ENCODE data around the gene FAM174C.

The FAM174C gene

DNA sequence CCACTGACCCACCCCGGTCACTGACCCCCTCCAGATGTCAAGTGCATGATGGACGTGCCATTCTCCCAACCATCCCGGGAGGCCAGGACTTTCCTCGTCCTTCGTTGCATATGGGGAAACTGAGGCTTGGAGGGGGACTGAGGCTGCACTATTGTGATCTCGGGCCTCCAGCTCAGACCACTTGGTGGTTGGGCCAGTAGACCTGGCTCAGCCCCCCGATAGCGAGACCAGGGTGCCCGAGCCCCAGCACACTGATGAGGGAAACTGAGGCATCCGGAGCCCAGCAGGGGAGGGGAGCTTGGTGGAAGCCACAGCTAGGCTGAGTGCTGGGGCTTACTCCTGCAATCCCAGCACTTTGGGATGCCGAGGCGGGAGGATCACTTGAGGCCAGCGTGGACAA, 20.7 kb downstream of the FAM174C start:
- WGBS (ENCODE audit: extremely low coverage, insufficient coverage, insufficient read length) = no CpG with 5 or more reads among the region's 13 CpGs
- no peaks in the 10 kb centered on the region for H3K9me3 ChIP-seq (ENCODE audit: insufficient read depth, low read depth, low read length)
- no peak overlapping the region for H3K4ac ChIP-seq (ENCODE audit: low read depth, low read length)
- no peak overlapping the region for H2AFZ ChIP-seq (ENCODE audit: insufficient read depth, low read length, poor library complexity)
- no peak overlapping the region for H2BK120ac ChIP-seq (ENCODE audit: insufficient read depth, low read length, poor library complexity)
- H2BK5ac ChIP-seq (ENCODE audit: low read depth, low read length, poor library complexity) = no peak overlapping the region
- H3K9ac ChIP-seq (ENCODE audit: low read length) = no peak overlapping the region
- H4K91ac ChIP-seq (ENCODE audit: low read depth, low read length) = no peak overlapping the region
- H3K79me2 ChIP-seq (ENCODE audit: control insufficient read depth, insufficient read depth, low read length, poor library complexity) = no peaks in the 10 kb centered on the region
- H3K18ac ChIP-seq (ENCODE audit: low read length) = no peak overlapping the region
- no peak overlapping the region for H3K4me2 ChIP-seq (ENCODE audit: low read length)
- peaks cover 0 to 3% of the 10 kb centered on the region in 2 experiments for H3K4me1 ChIP-seq (ENCODE audit: control insufficient read depth in 1 of 2, insufficient read depth in 2 of 2, low read length in 2 of 2)
- H3K23ac ChIP-seq (ENCODE audit: low read length) = no peak overlapping the region
- no peak overlapping the region for H4K12ac ChIP-seq (ENCODE audit: low read depth, low read length)
- no peaks in the 10 kb centered on the region for H3K79me1 ChIP-seq (ENCODE audit: low read length)
- no peak overlapping the region for H2AK5ac ChIP-seq (ENCODE audit: low read length)
- H3K36me3 ChIP-seq (ENCODE audit: control insufficient read depth in 1 of 2, insufficient read depth in 2 of 2, low read length in 2 of 2) = peaks cover 0 to 2% of the 10 kb centered on the region in 2 experiments
- H3K14ac ChIP-seq (ENCODE audit: low read length) = no peak overlapping the region
- no peak for DNase-seq
- no peak overlapping the region for H2BK12ac ChIP-seq (ENCODE audit: low read length)
- H3K4me3 ChIP-seq (ENCODE audit: low read depth, low read length) = no peak overlapping the region
- H3K27me3 ChIP-seq (ENCODE audit: insufficient read depth, low read length) = no peaks in the 10 kb centered on the region
- H4K8ac ChIP-seq (ENCODE audit: low read depth, low read length) = no peak overlapping the region
- no peak overlapping the region for H3K27ac ChIP-seq (ENCODE audit: low read depth, low read length)

DNA sequence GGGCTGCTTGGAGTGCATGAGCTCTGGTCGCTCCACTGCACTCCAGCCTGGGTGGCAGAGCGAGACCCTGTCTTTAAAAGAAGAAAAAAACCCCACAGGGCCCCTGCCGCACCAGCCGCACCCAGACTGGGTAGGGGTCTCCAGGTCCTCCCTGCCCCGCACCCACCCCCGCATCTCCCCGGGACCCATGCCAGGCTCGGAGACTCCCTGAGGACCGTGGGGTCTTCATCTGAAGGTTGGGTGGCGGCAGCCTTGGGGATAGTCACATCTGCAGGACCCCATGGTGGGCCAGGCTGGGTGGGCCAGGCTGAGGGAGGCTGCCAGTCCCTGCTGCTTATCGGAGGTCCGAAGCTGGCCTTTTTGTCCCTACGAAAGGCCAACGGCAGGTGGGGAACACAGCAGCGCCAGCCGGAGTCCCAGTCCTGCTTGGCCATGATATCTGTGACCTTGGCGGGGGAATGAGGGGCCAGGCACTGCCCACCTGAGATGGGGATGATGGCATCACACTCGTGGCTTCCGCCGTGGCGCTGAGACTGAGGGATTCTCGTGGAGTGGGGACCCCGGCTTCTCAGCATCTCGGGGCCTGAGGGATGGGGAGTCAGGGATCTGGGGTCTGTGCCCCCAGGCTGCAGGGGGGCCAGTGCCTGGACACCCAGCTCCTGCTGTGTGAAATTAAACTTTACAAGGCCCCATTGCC, 21.4 kb downstream of the FAM174C start:
- H3K27me3 ChIP-seq (ENCODE audit: insufficient read depth, low read length) = no peaks in the 10 kb centered on the region
- H3K4me1 ChIP-seq (ENCODE audit: control insufficient read depth in 1 of 2, insufficient read depth in 2 of 2, low read length in 2 of 2) = peaks cover 0 to 3% of the 10 kb centered on the region in 2 experiments
- no peaks in the 10 kb centered on the region for H3K79me2 ChIP-seq (ENCODE audit: control insufficient read depth, insufficient read depth, low read length, poor library complexity)
- no peak overlapping the region for H3K14ac ChIP-seq (ENCODE audit: low read length)
- peaks cover 0 to 2% of the 10 kb centered on the region in 2 experiments for H3K36me3 ChIP-seq (ENCODE audit: control insufficient read depth in 1 of 2, insufficient read depth in 2 of 2, low read length in 2 of 2)
- no peak overlapping the region for H4K12ac ChIP-seq (ENCODE audit: low read depth, low read length)
- no peaks in the 10 kb centered on the region for H3K9me3 ChIP-seq (ENCODE audit: insufficient read depth, low read depth, low read length)
- H3K79me1 ChIP-seq (ENCODE audit: low read length) = no peaks in the 10 kb centered on the region
- H4K8ac ChIP-seq (ENCODE audit: low read depth, low read length) = no peak overlapping the region
- H2AFZ ChIP-seq (ENCODE audit: insufficient read depth, low read length, poor library complexity) = no peak overlapping the region
- DNase-seq = no peak
- no CpG with 5 or more reads among the region's 24 CpGs for WGBS (ENCODE audit: extremely low coverage, insufficient coverage, insufficient read length)
- H3K23ac ChIP-seq (ENCODE audit: low read length) = no peak overlapping the region
- H3K18ac ChIP-seq (ENCODE audit: low read length) = no peak overlapping the region
- H2AK5ac ChIP-seq (ENCODE audit: low read length) = no peak overlapping the region
- no peak overlapping the region for H2BK12ac ChIP-seq (ENCODE audit: low read length)
- no peak overlapping the region for H4K91ac ChIP-seq (ENCODE audit: low read depth, low read length)
- H3K9ac ChIP-seq (ENCODE audit: low read length) = no peak overlapping the region
- no peak overlapping the region for H3K4me3 ChIP-seq (ENCODE audit: low read depth, low read length)
- no peak overlapping the region for H3K27ac ChIP-seq (ENCODE audit: low read depth, low read length)
- no peak overlapping the region for H3K4ac ChIP-seq (ENCODE audit: low read depth, low read length)
- no peak overlapping the region for H2BK120ac ChIP-seq (ENCODE audit: insufficient read depth, low read length, poor library complexity)
- no peak overlapping the region for H2BK5ac ChIP-seq (ENCODE audit: low read depth, low read length, poor library complexity)
- no peak overlapping the region for H3K4me2 ChIP-seq (ENCODE audit: low read length)

DNA sequence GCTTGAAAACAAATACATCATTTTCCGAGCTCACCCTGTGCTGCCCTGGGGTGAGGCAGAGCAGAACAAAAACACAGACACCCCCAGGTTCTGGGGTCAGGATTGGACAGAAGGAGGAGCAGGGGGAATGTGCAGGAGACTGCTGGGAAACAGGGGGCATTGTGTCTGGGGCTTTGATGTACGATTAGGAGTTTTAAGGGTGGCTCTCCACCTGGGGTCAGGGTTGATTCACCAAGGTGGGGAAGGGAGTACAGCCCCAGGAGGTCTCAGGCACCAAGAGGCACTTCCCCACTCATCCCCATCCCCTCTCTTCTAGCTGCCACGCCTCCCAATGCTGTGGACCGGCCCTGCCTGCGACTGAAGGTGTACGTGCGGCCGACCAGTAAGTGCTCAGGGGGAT, 22.9 kb downstream of the FAM174C start:
- Histone ChIP-seq H2BK5ac (ENCODE audit: low read depth, low read length, poor library complexity) (no peak overlapping the region), H2BK12ac (ENCODE audit: low read length) (no peak overlapping the region), H3K9ac (ENCODE audit: low read length) (no peak overlapping the region), H2BK120ac (ENCODE audit: insufficient read depth, low read length, poor library complexity) (no peak overlapping the region), H4K91ac (ENCODE audit: low read depth, low read length) (no peak overlapping the region), H3K4me2 (ENCODE audit: low read length) (no peak overlapping the region), H3K4me1 (ENCODE audit: control insufficient read depth in 1 of 2, insufficient read depth in 2 of 2, low read length in 2 of 2) (peaks cover 0 to 3% of the 10 kb centered on the region in 2 experiments), H3K4ac (ENCODE audit: low read depth, low read length) (no peak overlapping the region), H2AFZ (ENCODE audit: insufficient read depth, low read length, poor library complexity) (no peak overlapping the region), H2AK5ac (ENCODE audit: low read length) (no peak overlapping the region), H4K12ac (ENCODE audit: low read depth, low read length) (no peak overlapping the region), H3K27me3 (ENCODE audit: insufficient read depth, low read length) (no peaks in the 10 kb centered on the region), H4K8ac (ENCODE audit: low read depth, low read length) (no peak overlapping the region), H3K9me3 (ENCODE audit: insufficient read depth, low read depth, low read length) (no peaks in the 10 kb centered on the region), H3K79me2 (ENCODE audit: control insufficient read depth, insufficient read depth, low read length, poor library complexity) (no peaks in the 10 kb centered on the region), H3K36me3 (ENCODE audit: control insufficient read depth in 1 of 2, insufficient read depth in 2 of 2, low read length in 2 of 2) (peaks cover 0 to 2% of the 10 kb centered on the region in 2 experiments), H3K4me3 (ENCODE audit: low read depth, low read length) (no peak overlapping the region), H3K14ac (ENCODE audit: low read length) (no peak overlapping the region), H3K79me1 (ENCODE audit: low read length) (no peaks in the 10 kb centered on the region), H3K23ac (ENCODE audit: low read length) (no peak overlapping the region), H3K18ac (ENCODE audit: low read length) (no peak overlapping the region), H3K27ac (ENCODE audit: low read depth, low read length) (no peak overlapping the region)
- DNase-seq = no peak
- no CpG with 5 or more reads among the region's 8 CpGs for WGBS (ENCODE audit: extremely low coverage, insufficient coverage, insufficient read length)

DNA sequence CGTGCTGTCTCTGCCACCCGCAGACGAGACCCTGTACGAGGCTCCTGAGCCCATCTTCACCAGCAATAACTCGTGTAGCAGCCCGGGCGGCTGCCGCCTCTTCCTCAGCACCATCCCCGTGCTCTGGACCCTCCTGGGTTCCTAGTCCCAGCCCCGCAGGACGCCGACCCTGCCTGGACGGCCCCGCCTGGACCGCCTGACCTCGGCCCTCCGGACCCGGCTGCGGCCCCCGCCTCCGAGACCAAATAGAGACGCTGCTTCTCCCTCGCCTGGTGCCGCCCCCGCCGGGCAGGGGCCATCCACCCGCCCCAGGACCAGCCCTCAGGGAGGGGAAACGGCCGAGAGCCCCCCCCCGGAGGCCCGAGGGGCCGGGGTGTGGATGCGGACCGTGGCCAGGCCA, 24.5 kb downstream of the FAM174C start:
- no peak for DNase-seq
- H3K14ac ChIP-seq (ENCODE audit: low read length) = no peak overlapping the region
- H3K4me1 ChIP-seq (ENCODE audit: control insufficient read depth in 1 of 2, insufficient read depth in 2 of 2, low read length in 2 of 2) = peaks cover 0 to 3% of the 10 kb centered on the region in 2 experiments
- no peak overlapping the region for H2AK5ac ChIP-seq (ENCODE audit: low read length)
- no peak overlapping the region for H3K4me3 ChIP-seq (ENCODE audit: low read depth, low read length)
- H2BK5ac ChIP-seq (ENCODE audit: low read depth, low read length, poor library complexity) = no peak overlapping the region
- H3K23ac ChIP-seq (ENCODE audit: low read length) = no peak overlapping the region
- WGBS (ENCODE audit: extremely low coverage, insufficient coverage, insufficient read length) = no CpG with 5 or more reads among the region's 34 CpGs
- H3K4me2 ChIP-seq (ENCODE audit: low read length) = no peak overlapping the region
- no peaks in the 10 kb centered on the region for H3K27me3 ChIP-seq (ENCODE audit: insufficient read depth, low read length)
- peaks cover 3% of the 10 kb centered on the region for H3K9me3 ChIP-seq (ENCODE audit: insufficient read depth, low read depth, low read length)
- H3K79me2 ChIP-seq (ENCODE audit: control insufficient read depth, insufficient read depth, low read length, poor library complexity) = no peaks in the 10 kb centered on the region
- H3K9ac ChIP-seq (ENCODE audit: low read length) = no peak overlapping the region
- H3K36me3 ChIP-seq (ENCODE audit: control insufficient read depth in 1 of 2, insufficient read depth in 2 of 2, low read length in 2 of 2) = peaks cover 0 to 2% of the 10 kb centered on the region in 2 experiments
- H3K4ac ChIP-seq (ENCODE audit: low read depth, low read length) = no peak overlapping the region
- no peak overlapping the region for H4K12ac ChIP-seq (ENCODE audit: low read depth, low read length)
- H2BK120ac ChIP-seq (ENCODE audit: insufficient read depth, low read length, poor library complexity) = no peak overlapping the region
- H4K8ac ChIP-seq (ENCODE audit: low read depth, low read length) = no peak overlapping the region
- H3K18ac ChIP-seq (ENCODE audit: low read length) = no peak overlapping the region
- no peak overlapping the region for H4K91ac ChIP-seq (ENCODE audit: low read depth, low read length)
- no peak overlapping the region for H3K27ac ChIP-seq (ENCODE audit: low read depth, low read length)
- no peak overlapping the region for H2BK12ac ChIP-seq (ENCODE audit: low read length)
- no peaks in the 10 kb centered on the region for H3K79me1 ChIP-seq (ENCODE audit: low read length)
- H2AFZ ChIP-seq (ENCODE audit: insufficient read depth, low read length, poor library complexity) = no peak overlapping the region

Data from trophoblast cell (in vitro differentiated cells and primary cell).